ENCODE measurements around the gene ST3GAL3. TPM values are rescaled to one million over a fixed set of nuclear protein-coding genes. Genes with fewer than 3 reads are reported as not detected.

Gene ST3GAL3
- total and polyA plus RNA-seq, 10 of the 15 experiments (the other 5 are each of a cell fraction or from before 2014, with no cell fraction given): 1.2 to 19.3 (median 11.0) TPM

- TF ChIP-seq ZBTB11 (CRISPR knock-in tag; IDR thresholded peaks at IDR 0.05) (peak; percentile 62), SREBF1 (IDR thresholded peaks at IDR 0.05; ENCODE audit: low read length) (peak; percentile 83), MEF2B (IDR thresholded peaks at IDR 0.05; ENCODE audit: partially characterized antibody, poor library complexity, severe bottlenecking) (peak; percentile 71), CBX5 (IDR thresholded peaks at IDR 0.05; ENCODE audit: low read depth) (no peak), ZNF384 (IDR thresholded peaks at IDR 0.05; ENCODE audit: borderline replicate concordance, low read depth, low read length) (no peak), HDAC6 (IDR thresholded peaks at IDR 0.05; ENCODE audit: unreplicated experiment) (no peak), TCF12 (IDR thresholded peaks at IDR 0.05; ENCODE audit: low read depth, low read length) (0 out of 2 replicates have a peak, but pooled peaks have one; percentile 23), STAT1 (conservative IDR thresholded peaks at IDR 0.05) (no peak), NBN (IDR thresholded peaks at IDR 0.05) (peak; percentile 44), KDM1A (IDR thresholded peaks at IDR 0.05; ENCODE audit: borderline replicate concordance) (no peak), CHD4 (IDR thresholded peaks at IDR 0.05) (no peak), RBBP5 (conservative IDR thresholded peaks at IDR 0.05) (no peak), ZNF592 (IDR thresholded peaks at IDR 0.05) (no peak), CUX1 (IDR thresholded peaks at IDR 0.05; ENCODE audit: insufficient replicate concordance, low read depth, low read length) (no peak), HSF1 (IDR thresholded peaks at IDR 0.05; ENCODE audit: low read depth, low read length) (no peak), BCL11A (IDR thresholded peaks at IDR 0.05; ENCODE audit: low read depth, low read length) (no peak)
Measured at GRCh38 chr1:43974443-43975248, 267.3 kb downstream of the ST3GAL3 start, which contains the start of gene ATP6V0B (continued).

Measured in GM12878 (cell line).